Neural progenitor cell (in vitro differentiated cells): Measurements from ENCODE around the gene POLR2L.

Experiments used
- EZH2 ChIP-seq: fragments of 200-600 bp; sonication (generic); IDR thresholded peaks from 2 replicates; pipeline ENCODE4 v1.6.1; 2017; ENCODE audit warnings: antibody characterized with exemption, mild to moderate bottlenecking, moderate library complexity
- TF ChIP-seq, protein P1 (sequence below): fragments of 200-600 bp; sonication (generic); IDR thresholded peaks from 2 replicates; pipeline ENCODE4 v1.5.1; 2017; ENCODE audit warnings: antibody characterized with exemption, mild to moderate bottlenecking

DNA sequence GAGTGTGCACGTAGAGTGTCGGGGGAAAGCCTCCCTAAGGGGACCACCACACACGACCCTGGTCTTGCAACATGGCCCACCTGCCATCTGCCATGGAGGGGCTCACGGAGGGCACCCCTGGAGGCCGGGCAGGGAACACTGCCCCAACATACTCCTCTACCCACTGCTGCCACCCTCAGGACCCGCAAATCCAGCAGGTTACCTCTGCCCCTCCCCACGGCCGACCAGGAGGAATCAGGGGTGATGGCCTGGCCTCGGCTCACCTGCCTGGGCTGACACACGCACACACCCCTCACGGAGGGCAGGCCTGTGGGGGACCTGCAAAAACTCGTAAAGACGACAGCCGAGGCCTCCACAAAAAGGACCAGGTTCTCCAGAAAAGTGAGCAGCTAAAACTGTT lies 38.1 kb upstream of the POLR2L start:
- TF ChIP-seq EZH2, result no peak
- TF ChIP-seq, protein P1, sequence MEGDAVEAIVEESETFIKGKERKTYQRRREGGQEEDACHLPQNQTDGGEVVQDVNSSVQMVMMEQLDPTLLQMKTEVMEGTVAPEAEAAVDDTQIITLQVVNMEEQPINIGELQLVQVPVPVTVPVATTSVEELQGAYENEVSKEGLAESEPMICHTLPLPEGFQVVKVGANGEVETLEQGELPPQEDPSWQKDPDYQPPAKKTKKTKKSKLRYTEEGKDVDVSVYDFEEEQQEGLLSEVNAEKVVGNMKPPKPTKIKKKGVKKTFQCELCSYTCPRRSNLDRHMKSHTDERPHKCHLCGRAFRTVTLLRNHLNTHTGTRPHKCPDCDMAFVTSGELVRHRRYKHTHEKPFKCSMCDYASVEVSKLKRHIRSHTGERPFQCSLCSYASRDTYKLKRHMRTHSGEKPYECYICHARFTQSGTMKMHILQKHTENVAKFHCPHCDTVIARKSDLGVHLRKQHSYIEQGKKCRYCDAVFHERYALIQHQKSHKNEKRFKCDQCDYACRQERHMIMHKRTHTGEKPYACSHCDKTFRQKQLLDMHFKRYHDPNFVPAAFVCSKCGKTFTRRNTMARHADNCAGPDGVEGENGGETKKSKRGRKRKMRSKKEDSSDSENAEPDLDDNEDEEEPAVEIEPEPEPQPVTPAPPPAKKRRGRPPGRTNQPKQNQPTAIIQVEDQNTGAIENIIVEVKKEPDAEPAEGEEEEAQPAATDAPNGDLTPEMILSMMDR, result no peak
